ENCODE data around the gene MAPK8IP3.
"Not testable (repeated sequence)": the region's sequence is repeated elsewhere in the genome, so short reads cannot be mapped to it uniquely, and the experiment has no call there.

MAPK8IP3 gene

GRCh38 chr16:1787322-1788094, 81.5 kb downstream of the MAPK8IP3 start:
- DNase-seq (ENCODE audit: low read depth in 2 of 2): no peak

GRCh38 chr16:1788095-1788707, 82.2 kb downstream of the MAPK8IP3 start:
- DNase-seq (ENCODE audit: low read depth in 2 of 2): no peak

GRCh38 chr16:1788708-1789100, 82.7 kb downstream of the MAPK8IP3 start:
- DNase-seq (ENCODE audit: low read depth in 2 of 2): no peak

GRCh38 chr16:1789643-1790045, 83.6 kb downstream of the MAPK8IP3 start:
- DNase-seq (ENCODE audit: low read depth in 2 of 2): no peak

GRCh38 chr16:1790261-1790610, 84.2 kb downstream of the MAPK8IP3 start:
- DNase-seq (ENCODE audit: low read depth in 2 of 2): no peak

GRCh38 chr16:1790611-1791255, 84.7 kb downstream of the MAPK8IP3 start:
- no peak for DNase-seq (ENCODE audit: low read depth in 2 of 2)

- no peak for DNase-seq (ENCODE audit: low read depth in 2 of 2)
Measured at GRCh38 chr16:1791256-1791942, 85.4 kb downstream of the MAPK8IP3 start.

GRCh38 chr16:1791943-1792812, 86.2 kb downstream of the MAPK8IP3 start:
- DNase-seq (ENCODE audit: low read depth in 2 of 2): no peak

- DNase-seq (ENCODE audit: low read depth in 2 of 2): no peak
Measured at GRCh38 chr16:1792836-1793577, 87.0 kb downstream of the MAPK8IP3 start.

GRCh38 chr16:1793578-1794220, 87.7 kb downstream of the MAPK8IP3 start, which contains the start of gene IGFALS:
IGFALS (minus strand) TSS chr16:1793705; CDS start chr16:1793652, 53 bp downstream.
- DNase-seq (ENCODE audit: low read depth in 2 of 2): no peak

GRCh38 chr16:1794221-1794871, 88.4 kb downstream of the MAPK8IP3 start:
- no peak for DNase-seq (ENCODE audit: low read depth in 2 of 2)

GRCh38 chr16:1794908-1795666, 89.1 kb downstream of the MAPK8IP3 start:
- DNase-seq (ENCODE audit: low read depth in 2 of 2): no peak

- DNase-seq (ENCODE audit: low read depth in 2 of 2): not testable (repeated sequence)
Measured at GRCh38 chr16:1799263-1799662, 93.3 kb downstream of the MAPK8IP3 start.

- DNase-seq (ENCODE audit: low read depth in 2 of 2): no peak
Measured at GRCh38 chr16:1800701-1801100, 94.7 kb downstream of the MAPK8IP3 start.

GRCh38 chr16:1807626-1808025, 101.6 kb downstream of the MAPK8IP3 start:
- no peak for DNase-seq (ENCODE audit: low read depth in 2 of 2)

GRCh38 chr16:1808691-1809090, 102.7 kb downstream of the MAPK8IP3 start:
- DNase-seq (ENCODE audit: low read depth in 2 of 2): no peak

GRCh38 chr16:1809281-1809801, 103.3 kb downstream of the MAPK8IP3 start:
- no peak for DNase-seq (ENCODE audit: low read depth in 2 of 2)

GRCh38 chr16:1810106-1810505, 104.1 kb downstream of the MAPK8IP3 start:
- no peak for DNase-seq (ENCODE audit: low read depth in 2 of 2)

GRCh38 chr16:1810536-1810935, 104.5 kb downstream of the MAPK8IP3 start:
- no peak for DNase-seq (ENCODE audit: low read depth in 2 of 2)
